Activated T-cell treated with anti-CD3 and anti-CD28 coated beads, Interleukin-2, amount 50 U/mL, for 24 hours (primary cell): Measurements from ENCODE around the gene MRGPRF.
A peak's percentile ranks its signal among the peaks of the same experiment; 100 is the strongest.

Source experiments
- DNase-seq: peaks from one replicate; pipeline ENCODE4 v3.0.0-alpha.2; 2020
- H3K27ac Mint-ChIP-seq: 2 replicates; pipeline ENCODE4 v1.8.0; 2020; ENCODE audit warnings: mild to moderate bottlenecking, mixed read lengths
- H3K27me3 Mint-ChIP-seq: 2 replicates; pipeline ENCODE4 v1.8.0; 2020; ENCODE audit warnings: mixed read lengths
- H3K36me3 Mint-ChIP-seq: 2 replicates; pipeline ENCODE4 v1.8.0; 2020; ENCODE audit warnings: low read depth, mixed read lengths
- H3K4me1 Mint-ChIP-seq: 2 replicates; pipeline ENCODE4 v1.8.0; 2020; ENCODE audit warnings: low read depth, mixed read lengths
- H3K4me3 Mint-ChIP-seq: 2 replicates; pipeline ENCODE4 v1.8.0; 2020; ENCODE audit warnings: mild to moderate bottlenecking, moderate library complexity, mixed read lengths
- H3K9me3 Mint-ChIP-seq: 2 replicates; pipeline ENCODE4 v1.8.0; 2020; ENCODE audit warnings: mixed read lengths

MRGPRF gene

GRCh38 chr11:68996376-68997123 is 16.5 kb downstream of the MRGPRF start:
- H3K4me1 Mint-ChIP-seq = no peaks in the 10 kb centered on the region
- no peaks in the 10 kb centered on the region for H3K9me3 Mint-ChIP-seq
- DNase-seq = no peak
- H3K4me3 Mint-ChIP-seq = no peak overlapping the region
- H3K36me3 Mint-ChIP-seq = no peaks in the 10 kb centered on the region
- H3K27ac Mint-ChIP-seq = no peak overlapping the region
- peaks cover 27% of the 10 kb centered on the region for H3K27me3 Mint-ChIP-seq

- H3K27me3 Mint-ChIP-seq = peaks cover 30% of the 10 kb centered on the region
- no peaks in the 10 kb centered on the region for H3K4me1 Mint-ChIP-seq
- H3K4me3 Mint-ChIP-seq = no peak overlapping the region
- no peaks in the 10 kb centered on the region for H3K36me3 Mint-ChIP-seq
- DNase-seq = no peak
- H3K27ac Mint-ChIP-seq = no peak overlapping the region
- H3K9me3 Mint-ChIP-seq = no peaks in the 10 kb centered on the region
These were observed 18.2 kb downstream of the MRGPRF start for GRCh38 chr11:68994894-68995285.

GRCh38 chr11:68994161-68994893 is 18.7 kb downstream of the MRGPRF start:
- H3K27me3 Mint-ChIP-seq = peaks cover 30% of the 10 kb centered on the region
- no peaks in the 10 kb centered on the region for H3K4me1 Mint-ChIP-seq
- H3K4me3 Mint-ChIP-seq = no peak overlapping the region
- H3K9me3 Mint-ChIP-seq = no peaks in the 10 kb centered on the region
- peak; percentile 9 for DNase-seq
- no peaks in the 10 kb centered on the region for H3K36me3 Mint-ChIP-seq
- H3K27ac Mint-ChIP-seq = no peak overlapping the region

- Mint-ChIP-seq H3K4me1 (no peaks in the 10 kb centered on the region), H3K27ac (no peak overlapping the region), H3K36me3 (no peaks in the 10 kb centered on the region), H3K9me3 (no peaks in the 10 kb centered on the region), H3K27me3 (peaks cover 31% of the 10 kb centered on the region), H3K4me3 (no peak overlapping the region)
- DNase-seq = no peak
These were observed 19.5 kb downstream of the MRGPRF start for GRCh38 chr11:68993546-68993945.

- no peaks in the 10 kb centered on the region for H3K4me1 Mint-ChIP-seq
- DNase-seq = no peak
- no peak overlapping the region for H3K27ac Mint-ChIP-seq
- no peak overlapping the region for H3K4me3 Mint-ChIP-seq
- H3K9me3 Mint-ChIP-seq = no peaks in the 10 kb centered on the region
- no peaks in the 10 kb centered on the region for H3K36me3 Mint-ChIP-seq
- peaks cover 36% of the 10 kb centered on the region for H3K27me3 Mint-ChIP-seq
These were observed 20.2 kb downstream of the MRGPRF start for GRCh38 chr11:68992743-68993255.

GRCh38 chr11:68990995-68991780 is 21.9 kb downstream of the MRGPRF start:
- Mint-ChIP-seq H3K36me3 (no peaks in the 10 kb centered on the region), H3K4me3 (no peak overlapping the region), H3K27me3 (peaks cover 49% of the 10 kb centered on the region), H3K9me3 (peaks cover 10% of the 10 kb centered on the region), H3K27ac (no peak overlapping the region), H3K4me1 (no peaks in the 10 kb centered on the region)
- no peak for DNase-seq

- no peak overlapping the region for H3K27ac Mint-ChIP-seq
- DNase-seq = no peak
- peaks cover 45% of the 10 kb centered on the region for H3K27me3 Mint-ChIP-seq
- H3K4me3 Mint-ChIP-seq = no peak overlapping the region
- no peaks in the 10 kb centered on the region for H3K4me1 Mint-ChIP-seq
- H3K36me3 Mint-ChIP-seq = no peaks in the 10 kb centered on the region
- H3K9me3 Mint-ChIP-seq = peaks cover 10% of the 10 kb centered on the region
These were observed 23.0 kb downstream of the MRGPRF start for GRCh38 chr11:68989936-68990606.

GRCh38 chr11:68988491-68988890 is 24.6 kb downstream of the MRGPRF start:
- Mint-ChIP-seq H3K9me3 (peaks cover 10% of the 10 kb centered on the region), H3K36me3 (no peaks in the 10 kb centered on the region), H3K4me1 (no peaks in the 10 kb centered on the region), H3K27me3 (peaks cover 36% of the 10 kb centered on the region), H3K4me3 (no peak overlapping the region), H3K27ac (no peak overlapping the region)
- DNase-seq = no peak

- no peaks in the 10 kb centered on the region for H3K36me3 Mint-ChIP-seq
- no peak overlapping the region for H3K27ac Mint-ChIP-seq
- peaks cover 26% of the 10 kb centered on the region for H3K27me3 Mint-ChIP-seq
- peaks cover 12% of the 10 kb centered on the region for H3K9me3 Mint-ChIP-seq
- no peaks in the 10 kb centered on the region for H3K4me1 Mint-ChIP-seq
- no peak for DNase-seq
- H3K4me3 Mint-ChIP-seq = no peak overlapping the region
These were observed 25.8 kb downstream of the MRGPRF start for GRCh38 chr11:68987211-68987610.

GRCh38 chr11:68983801-68984200 is 29.2 kb downstream of the MRGPRF start:
- DNase-seq = no peak
- H3K4me1 Mint-ChIP-seq = no peaks in the 10 kb centered on the region
- H3K4me3 Mint-ChIP-seq = no peak overlapping the region

GRCh38 chr11:68982134-68982533 is 30.9 kb downstream of the MRGPRF start:
- H3K4me1 Mint-ChIP-seq = no peaks in the 10 kb centered on the region
- DNase-seq = no peak
- no peak overlapping the region for H3K4me3 Mint-ChIP-seq
- H3K27me3 Mint-ChIP-seq = peaks cover 18% of the 10 kb centered on the region
- H3K27ac Mint-ChIP-seq = no peak overlapping the region
- no peaks in the 10 kb centered on the region for H3K36me3 Mint-ChIP-seq
- H3K9me3 Mint-ChIP-seq = peaks cover 11% of the 10 kb centered on the region

More at GRCh38 chr11:68983801-68984200, 29.2 kb downstream of the MRGPRF start:
- H3K36me3 Mint-ChIP-seq = no peaks in the 10 kb centered on the region
- H3K27me3 Mint-ChIP-seq = peaks cover 25% of the 10 kb centered on the region
- H3K9me3 Mint-ChIP-seq = peaks cover 12% of the 10 kb centered on the region
- H3K27ac Mint-ChIP-seq = no peak overlapping the region

- no peaks in the 10 kb centered on the region for H3K4me1 Mint-ChIP-seq
- DNase-seq = no peak
- no peak within 1 kb of the TSS for H3K4me3 Mint-ChIP-seq
- peaks cover 9% of the 10 kb centered on the region for H3K27me3 Mint-ChIP-seq
- no peak within 1 kb of the TSS for H3K27ac Mint-ChIP-seq
- H3K36me3 Mint-ChIP-seq = no peaks in the 10 kb centered on the region
- peaks cover 2% of the 10 kb centered on the region for H3K9me3 Mint-ChIP-seq
These were observed 32.3 kb downstream of the MRGPRF start, which contains the start of gene MRGPRD for GRCh38 chr11:68980776-68981065. MRGPRD (minus strand) TSS chr11:68980986; CDS start chr11:68980986, 0 bp downstream.

GRCh38 chr11:68979931-68980775 is 32.9 kb downstream of the MRGPRF start:
- H3K4me3 Mint-ChIP-seq = no peak overlapping the region
- no peak overlapping the region for H3K27ac Mint-ChIP-seq
- peak; percentile 12 for DNase-seq
- H3K4me1 Mint-ChIP-seq = no peaks in the 10 kb centered on the region
- peaks cover 2% of the 10 kb centered on the region for H3K9me3 Mint-ChIP-seq
- peaks cover 9% of the 10 kb centered on the region for H3K27me3 Mint-ChIP-seq
- no peaks in the 10 kb centered on the region for H3K36me3 Mint-ChIP-seq
